ENCODE results near the gene NYNRIN. TPM values are rescaled to one million over a fixed set of nuclear protein-coding genes. Genes with fewer than 3 reads are reported as not detected.

The NYNRIN gene
- total and polyA plus RNA-seq, 2 experiments from 2014 or later = 3.1 to 20.0 TPM

- H4K20me1 ChIP-seq (replicated peaks; ENCODE audit: insufficient read depth) = no peaks in the 10 kb centered on the region
- H3K27ac ChIP-seq (ENCODE audit: low read depth) = no peak overlapping the region
- ATAC-seq (no peak), DNase-seq (ENCODE audit: low spot score) (no peak)
- H3K36me3 ChIP-seq (ENCODE audit: insufficient read depth) = no peaks in the 10 kb centered on the region
- no peaks in the 10 kb centered on the region for H3K79me2 ChIP-seq (replicated peaks; ENCODE audit: insufficient read depth)
- Mint-ChIP-seq H3K27ac (no peak overlapping the region), H3K36me3 (ENCODE audit: low read depth) (no peaks in the 10 kb centered on the region; the same call in 2 of the 3 replicates), H3K9me3 (no peaks in the 10 kb centered on the region; the same call in 2 of the 3 replicates), H3K4me1 (peaks cover 3% of the 10 kb centered on the region; the same call in 1 of the 3 replicates), H3K4me3 (no peak overlapping the region), H3K27me3 (ENCODE audit: insufficient read depth, low read depth, poor library complexity) (no peaks in the 10 kb centered on the region)
- no peak for TF ChIP-seq CREB1 (CRISPR knock-in tag; IDR thresholded peaks at IDR 0.05; ENCODE audit: low read depth)
- TF ChIP-seq POLR2AphosphoS5 (IDR thresholded peaks at IDR 0.05; ENCODE audit: low read depth) = no peak
- TF ChIP-seq, protein P1, sequence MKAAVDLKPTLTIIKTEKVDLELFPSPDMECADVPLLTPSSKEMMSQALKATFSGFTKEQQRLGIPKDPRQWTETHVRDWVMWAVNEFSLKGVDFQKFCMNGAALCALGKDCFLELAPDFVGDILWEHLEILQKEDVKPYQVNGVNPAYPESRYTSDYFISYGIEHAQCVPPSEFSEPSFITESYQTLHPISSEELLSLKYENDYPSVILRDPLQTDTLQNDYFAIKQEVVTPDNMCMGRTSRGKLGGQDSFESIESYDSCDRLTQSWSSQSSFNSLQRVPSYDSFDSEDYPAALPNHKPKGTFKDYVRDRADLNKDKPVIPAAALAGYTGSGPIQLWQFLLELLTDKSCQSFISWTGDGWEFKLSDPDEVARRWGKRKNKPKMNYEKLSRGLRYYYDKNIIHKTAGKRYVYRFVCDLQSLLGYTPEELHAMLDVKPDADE (IDR thresholded peaks at IDR 0.05) = no peak
- no peak for TF ChIP-seq JUNB (IDR thresholded peaks at IDR 0.05; ENCODE audit: unreplicated experiment)
- TF ChIP-seq NANOG (IDR thresholded peaks at IDR 0.05; ENCODE audit: borderline replicate concordance) = no peak
- no peak for TF ChIP-seq EZH2 (IDR thresholded peaks at IDR 0.05; ENCODE audit: low read depth, unreplicated experiment)
- no peaks in the 10 kb centered on the region for H3F3A ChIP-seq (replicated peaks; ENCODE audit: low read depth)
- no peak overlapping the region for H3K4me2 ChIP-seq
- no peaks in the 10 kb centered on the region for H3K27me3 ChIP-seq (ENCODE audit: insufficient read depth)
- no peak overlapping the region for H3K4me3 ChIP-seq
- H3K4me1 ChIP-seq (ENCODE audit: insufficient read depth) = no peaks in the 10 kb centered on the region
- no peak overlapping the region for H2AFZ ChIP-seq
- H3K9me2 ChIP-seq (ENCODE audit: insufficient read depth) = no peaks in the 10 kb centered on the region
These were observed 65.3 kb downstream of the NYNRIN start for GRCh38 chr14:24463884-24464785.

GRCh38 chr14:24465368-24465767 is 66.6 kb downstream of the NYNRIN start:
- H2AFZ ChIP-seq = no peak overlapping the region
- H3K4me2 ChIP-seq = no peak overlapping the region
- H3K27me3 ChIP-seq (ENCODE audit: insufficient read depth) = no peaks in the 10 kb centered on the region
- H3K9me2 ChIP-seq (ENCODE audit: insufficient read depth) = no peaks in the 10 kb centered on the region
- Mint-ChIP-seq H3K4me3 (no peak overlapping the region), H3K4me1 (peaks cover 3% of the 10 kb centered on the region; the same call in 1 of the 3 replicates), H3K36me3 (ENCODE audit: low read depth) (no peaks in the 10 kb centered on the region; the same call in 2 of the 3 replicates), H3K9me3 (no peaks in the 10 kb centered on the region; the same call in 1 of the 3 replicates), H3K27me3 (ENCODE audit: insufficient read depth, low read depth, poor library complexity) (no peaks in the 10 kb centered on the region), H3K27ac (no peak overlapping the region)
- ATAC-seq (no peak), DNase-seq (ENCODE audit: low spot score) (no peak)
- H3F3A ChIP-seq (replicated peaks; ENCODE audit: low read depth) = no peaks in the 10 kb centered on the region
- H3K4me3 ChIP-seq = no peak overlapping the region
- H3K27ac ChIP-seq (ENCODE audit: low read depth) = no peak overlapping the region
- no peaks in the 10 kb centered on the region for H3K79me2 ChIP-seq (replicated peaks; ENCODE audit: insufficient read depth)
- H3K4me1 ChIP-seq (ENCODE audit: insufficient read depth) = no peaks in the 10 kb centered on the region
- H4K20me1 ChIP-seq (replicated peaks; ENCODE audit: insufficient read depth) = no peaks in the 10 kb centered on the region
- H3K36me3 ChIP-seq (ENCODE audit: insufficient read depth) = no peaks in the 10 kb centered on the region
- no peak for TF ChIP-seq POLR2AphosphoS5 (IDR thresholded peaks at IDR 0.05; ENCODE audit: low read depth)
- TF ChIP-seq, protein P2, sequence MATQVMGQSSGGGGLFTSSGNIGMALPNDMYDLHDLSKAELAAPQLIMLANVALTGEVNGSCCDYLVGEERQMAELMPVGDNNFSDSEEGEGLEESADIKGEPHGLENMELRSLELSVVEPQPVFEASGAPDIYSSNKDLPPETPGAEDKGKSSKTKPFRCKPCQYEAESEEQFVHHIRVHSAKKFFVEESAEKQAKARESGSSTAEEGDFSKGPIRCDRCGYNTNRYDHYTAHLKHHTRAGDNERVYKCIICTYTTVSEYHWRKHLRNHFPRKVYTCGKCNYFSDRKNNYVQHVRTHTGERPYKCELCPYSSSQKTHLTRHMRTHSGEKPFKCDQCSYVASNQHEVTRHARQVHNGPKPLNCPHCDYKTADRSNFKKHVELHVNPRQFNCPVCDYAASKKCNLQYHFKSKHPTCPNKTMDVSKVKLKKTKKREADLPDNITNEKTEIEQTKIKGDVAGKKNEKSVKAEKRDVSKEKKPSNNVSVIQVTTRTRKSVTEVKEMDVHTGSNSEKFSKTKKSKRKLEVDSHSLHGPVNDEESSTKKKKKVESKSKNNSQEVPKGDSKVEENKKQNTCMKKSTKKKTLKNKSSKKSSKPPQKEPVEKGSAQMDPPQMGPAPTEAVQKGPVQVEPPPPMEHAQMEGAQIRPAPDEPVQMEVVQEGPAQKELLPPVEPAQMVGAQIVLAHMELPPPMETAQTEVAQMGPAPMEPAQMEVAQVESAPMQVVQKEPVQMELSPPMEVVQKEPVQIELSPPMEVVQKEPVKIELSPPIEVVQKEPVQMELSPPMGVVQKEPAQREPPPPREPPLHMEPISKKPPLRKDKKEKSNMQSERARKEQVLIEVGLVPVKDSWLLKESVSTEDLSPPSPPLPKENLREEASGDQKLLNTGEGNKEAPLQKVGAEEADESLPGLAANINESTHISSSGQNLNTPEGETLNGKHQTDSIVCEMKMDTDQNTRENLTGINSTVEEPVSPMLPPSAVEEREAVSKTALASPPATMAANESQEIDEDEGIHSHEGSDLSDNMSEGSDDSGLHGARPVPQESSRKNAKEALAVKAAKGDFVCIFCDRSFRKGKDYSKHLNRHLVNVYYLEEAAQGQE (IDR thresholded peaks at IDR 0.05; ENCODE audit: unreplicated experiment) = no peak
- TF ChIP-seq JUNB (IDR thresholded peaks at IDR 0.05; ENCODE audit: unreplicated experiment) = no peak
- no peak for TF ChIP-seq EZH2phosphoT487 (IDR thresholded peaks at IDR 0.05; ENCODE audit: unreplicated experiment)
- no peak for TF ChIP-seq NANOG (IDR thresholded peaks at IDR 0.05; ENCODE audit: borderline replicate concordance)
- no peak for TF ChIP-seq EZH2 (IDR thresholded peaks at IDR 0.05; ENCODE audit: low read depth, unreplicated experiment)
- TF ChIP-seq ZNF114 (CRISPR knock-in tag; IDR thresholded peaks at IDR 0.05) = no peak
- TF ChIP-seq, protein P1 (IDR thresholded peaks at IDR 0.05) = no peak
- no peak for TF ChIP-seq CREB1 (CRISPR knock-in tag; IDR thresholded peaks at IDR 0.05; ENCODE audit: low read depth)

Measured in GM23338 (cell line).